Measurements from ENCODE around the gene TCEAL5.
"Not testable (repeated sequence)": the region's sequence is repeated elsewhere in the genome, so short reads cannot be mapped to it uniquely, and the experiment has no call there.

TCEAL5 gene

GRCh38 chrX:103233263-103233662, 43.3 kb downstream of the TCEAL5 start:
- no peak for DNase-seq

- DNase-seq: not testable (repeated sequence)
Observed at GRCh38 chrX:103225918-103226317, 50.6 kb downstream of the TCEAL5 start.
